Measurements from ENCODE around the gene KRT74. TPM values are rescaled to one million over a fixed set of nuclear protein-coding genes. Genes with fewer than 3 reads are reported as not detected.

KRT74 gene
- total RNA-seq (2022; extraction: Qiagen RNA extraction): not detected in 5 replicates

GRCh38 chr12:52573743-52574142 lies at the start of gene KRT74:
Gene KRT74 (minus strand): TSS chr12:52573843. CDS start chr12:52573777, 66 bp downstream.

GRCh38 chr12:52618216-52618615 lies 44.6 kb upstream of the KRT74 start, which contains the start of gene KRT73:
Gene KRT73 (minus strand): TSS chr12:52618559. CDS start chr12:52618524, 35 bp downstream.

GRCh38 chr12:52600941-52601481 lies 27.4 kb upstream of the KRT74 start, which contains the start of gene KRT72:
Gene KRT72 (minus strand): TSS chr12:52601463. CDS start chr12:52601452, 11 bp downstream.

GRCh38 chr12:52552681-52553195 lies 20.9 kb downstream of the KRT74 start, which contains the start of gene KRT71:
Gene KRT71 (minus strand): TSS chr12:52553145. CDS start chr12:52553077, 68 bp downstream.

GRCh38 chr12:52519826-52520662 lies 53.6 kb downstream of the KRT74 start, which contains the start of gene KRT5:
Gene KRT5 (minus strand): TSS chr12:52520394. CDS start chr12:52520296, 98 bp downstream.

Other genes with a start within 250 kb of the KRT74 start
- gene KRT85, start 206.4 kb downstream of the KRT74 start, total RNA-seq (2022; extraction: Qiagen RNA extraction): not detected in 5 replicates
- not detected in 5 replicates for gene KRT84, start 188.2 kb downstream of the KRT74 start, total RNA-seq (2022; extraction: Qiagen RNA extraction)
- gene KRT82, start 167.5 kb downstream of the KRT74 start, total RNA-seq (2022; extraction: Qiagen RNA extraction): not detected in 5 replicates
- gene KRT75, start 139.5 kb downstream of the KRT74 start, total RNA-seq (2022; extraction: Qiagen RNA extraction): 0.08 to 0.20 TPM (median 0.14 TPM) in 5 replicates
- gene KRT6B, start 121.7 kb downstream of the KRT74 start, total RNA-seq (2022; extraction: Qiagen RNA extraction): 0.03 to 0.06 TPM in 2 of 5 replicates, not detected in the others
- 0.07 TPM in 1 of 5 replicates, not detected in the others for gene KRT6C, start 100.0 kb downstream of the KRT74 start, total RNA-seq (2022; extraction: Qiagen RNA extraction)
- 11.5 to 16.2 TPM (median 14.0 TPM) in 5 replicates for gene KRT6A, start 80.6 kb downstream of the KRT74 start, total RNA-seq (2022; extraction: Qiagen RNA extraction)
- gene KRT5, start 53.4 kb downstream of the KRT74 start, total RNA-seq (2022; extraction: Qiagen RNA extraction): 0.46 to 1.5 TPM (median 0.70 TPM) in 5 replicates
- gene KRT71, start 20.7 kb downstream of the KRT74 start, total RNA-seq (2022; extraction: Qiagen RNA extraction): 0.06 TPM in 1 of 5 replicates, not detected in the others
- gene KRT72, start 27.6 kb upstream of the KRT74 start, total RNA-seq (2022; extraction: Qiagen RNA extraction): not detected in 5 replicates
- gene KRT73, start 44.7 kb upstream of the KRT74 start, total RNA-seq (2022; extraction: Qiagen RNA extraction): not detected in 5 replicates
- not detected in 5 replicates for gene KRT2, start 78.4 kb upstream of the KRT74 start, total RNA-seq (2022; extraction: Qiagen RNA extraction)
- gene KRT1, start 106.6 kb upstream of the KRT74 start, total RNA-seq (2022; extraction: Qiagen RNA extraction): not detected in 5 replicates
- not detected in 5 replicates for gene KRT77, start 129.7 kb upstream of the KRT74 start, total RNA-seq (2022; extraction: Qiagen RNA extraction)
- gene KRT76, start 203.5 kb upstream of the KRT74 start, total RNA-seq (2022; extraction: Qiagen RNA extraction): not detected in 5 replicates
- gene KRT3, start 222.3 kb upstream of the KRT74 start, total RNA-seq (2022; extraction: Qiagen RNA extraction): 0.05 to 0.06 TPM (median 0.05 TPM) in 3 of 5 replicates, not detected in the others
- 2.1 to 3.7 TPM (median 3.0 TPM) in 5 replicates for gene KRT4, start 240.3 kb upstream of the KRT74 start, total RNA-seq (2022; extraction: Qiagen RNA extraction)